ENCODE measurements around the gene FCF1.

The FCF1 gene, protein sequence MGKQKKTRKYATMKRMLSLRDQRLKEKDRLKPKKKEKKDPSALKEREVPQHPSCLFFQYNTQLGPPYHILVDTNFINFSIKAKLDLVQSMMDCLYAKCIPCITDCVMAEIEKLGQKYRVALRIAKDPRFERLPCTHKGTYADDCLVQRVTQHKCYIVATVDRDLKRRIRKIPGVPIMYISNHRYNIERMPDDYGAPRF

DNA sequence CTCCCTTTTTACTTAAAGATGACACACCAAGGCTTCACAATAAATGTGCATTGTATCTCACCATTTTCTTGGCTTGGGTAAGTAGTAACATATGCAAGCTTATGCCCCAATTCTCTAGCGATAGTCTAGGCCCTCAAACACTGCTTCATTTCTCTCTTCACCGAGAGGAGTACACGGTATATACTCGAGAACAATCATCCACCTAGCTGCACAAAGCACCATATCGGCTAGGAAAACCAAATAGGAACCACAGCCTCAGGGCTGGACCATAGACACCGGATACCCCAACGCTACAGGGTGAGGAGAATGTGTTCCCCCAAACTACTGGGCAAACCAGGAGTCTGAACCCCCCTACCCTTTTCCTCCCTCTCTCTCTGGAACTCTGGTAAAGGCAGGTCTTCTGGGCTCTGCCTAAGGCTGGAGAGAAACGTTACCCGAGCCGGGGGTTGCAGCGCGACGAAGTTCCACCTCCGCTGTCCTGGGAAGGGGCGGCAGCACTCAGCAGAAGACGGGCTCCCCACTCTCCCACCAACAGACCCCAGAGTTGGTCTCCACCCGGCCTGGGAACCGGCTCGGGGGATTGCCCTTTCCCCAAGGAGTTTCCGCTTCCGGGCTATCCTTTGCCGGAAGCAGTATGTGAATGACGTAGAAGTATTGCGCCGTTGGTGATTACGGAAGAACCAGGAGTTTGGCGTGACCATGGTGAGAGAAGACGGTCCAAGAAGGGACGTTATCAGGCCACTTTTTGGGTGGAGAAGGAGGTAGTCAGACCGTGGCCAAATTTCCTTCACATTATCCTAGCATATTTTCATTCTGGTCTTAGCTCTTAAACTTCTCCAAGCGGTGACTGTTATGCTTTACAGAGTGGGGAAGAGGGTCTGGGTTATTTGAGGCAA lies at the start of gene FCF1, which contains the start of gene AREL1:
Gene FCF1 (plus strand): TSS at position 646 of the 896 bp plus-strand sequence. CDS start 54 bp downstream, at position 700.
Gene AREL1 (minus strand): TSS at position 582 of the 896 bp plus-strand sequence. CDS start 27,465 bp downstream, outside the sequence.
- no peak for DNase-seq

DNA sequence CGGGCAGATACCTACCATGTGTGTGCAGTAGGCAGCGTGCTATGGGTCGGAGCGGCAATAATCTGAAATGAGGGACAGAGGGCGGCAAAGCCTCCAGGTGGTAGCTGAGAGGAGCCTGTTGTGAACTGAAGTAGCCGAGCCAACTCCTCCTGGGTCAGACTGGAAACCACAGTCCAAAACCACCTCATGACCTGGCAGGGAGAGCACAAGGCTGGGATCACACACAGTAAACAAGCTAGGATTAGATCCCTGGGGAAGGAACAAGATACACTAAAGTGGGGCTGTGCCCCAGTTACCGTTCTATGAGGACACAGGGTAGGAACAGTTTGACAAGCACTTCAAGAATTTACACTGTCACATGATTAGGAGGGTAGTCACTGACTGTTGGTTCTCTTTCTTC lies 49.1 kb upstream of the FCF1 start:
- DNase-seq, result no peak

DNA sequence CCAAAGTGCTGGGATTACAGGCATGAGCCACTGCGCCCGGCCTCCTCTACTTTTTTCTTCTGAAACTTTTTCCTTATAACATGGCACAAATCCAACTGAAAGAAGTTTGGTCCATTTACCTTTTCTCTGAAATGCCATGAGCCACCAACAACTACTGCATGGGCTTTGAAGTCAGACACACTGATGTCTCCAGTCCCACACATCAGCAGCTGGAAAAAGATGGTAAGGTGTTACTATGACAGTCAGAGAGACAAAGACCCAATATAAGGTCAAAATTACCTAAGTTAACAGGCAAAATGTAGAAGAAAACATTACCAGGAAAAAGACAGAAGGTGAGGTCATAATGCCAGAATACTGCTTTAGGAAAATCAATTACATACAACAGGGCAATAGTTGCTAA lies 48.2 kb upstream of the FCF1 start:
- DNase-seq, result no peak

DNA sequence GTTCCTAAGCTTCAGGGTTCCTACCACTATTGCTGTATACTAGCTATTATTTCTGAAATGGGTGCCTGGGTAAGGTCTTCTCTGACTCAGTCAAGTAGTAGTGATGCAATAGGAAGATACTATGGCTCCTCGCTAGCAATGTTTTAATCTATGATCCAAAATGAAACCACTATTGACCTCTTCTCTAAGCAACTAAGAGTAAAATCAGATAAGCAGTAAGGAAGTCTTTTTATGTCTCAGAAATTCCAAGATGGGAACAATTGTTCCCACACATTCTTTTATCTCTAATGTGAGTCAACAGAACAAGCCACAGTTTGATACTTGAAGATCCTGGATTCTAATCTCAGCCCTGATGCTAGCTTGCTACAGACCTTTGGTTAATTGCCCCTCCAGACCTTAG lies 45.2 kb upstream of the FCF1 start:
- no peak for DNase-seq

DNA sequence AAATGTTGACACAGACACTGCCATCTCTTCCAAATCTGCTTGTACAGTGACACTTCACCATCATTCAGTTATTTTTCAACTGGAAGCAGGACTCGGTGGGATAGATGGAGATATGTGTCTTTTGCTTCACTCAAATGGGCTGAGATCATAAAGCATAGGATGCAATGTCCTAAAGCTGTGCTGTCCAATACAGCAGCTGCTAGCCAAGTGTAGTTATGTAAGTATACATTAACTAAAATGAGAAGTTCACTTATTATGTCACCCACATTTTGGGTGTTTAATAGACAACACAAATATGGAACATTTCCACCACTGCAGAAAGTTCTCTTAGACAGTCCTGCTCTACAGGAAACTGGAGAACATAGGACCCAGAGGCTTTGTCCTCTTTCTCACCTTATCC lies 43.7 kb upstream of the FCF1 start:
- DNase-seq, result no peak

DNA sequence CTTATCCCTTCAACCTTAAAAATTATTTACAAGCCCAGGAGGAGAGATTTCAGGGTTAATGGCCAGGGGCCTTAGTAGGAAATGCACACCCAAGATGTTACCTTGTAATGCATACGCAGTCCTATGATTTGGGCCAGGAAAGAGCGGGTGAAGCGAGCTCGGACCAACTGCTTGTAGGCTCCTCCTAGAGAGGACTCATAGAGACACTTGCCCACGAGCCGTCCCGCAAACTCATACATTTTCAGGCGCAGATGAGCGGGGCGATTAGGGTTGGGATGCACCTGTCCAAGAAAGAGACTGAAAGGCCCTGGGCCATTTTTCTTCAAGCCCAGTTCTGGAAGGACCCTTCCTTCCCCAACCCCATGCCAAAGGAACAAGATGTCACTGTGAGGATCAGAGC lies 43.1 kb upstream of the FCF1 start:
- no peak for DNase-seq

DNA sequence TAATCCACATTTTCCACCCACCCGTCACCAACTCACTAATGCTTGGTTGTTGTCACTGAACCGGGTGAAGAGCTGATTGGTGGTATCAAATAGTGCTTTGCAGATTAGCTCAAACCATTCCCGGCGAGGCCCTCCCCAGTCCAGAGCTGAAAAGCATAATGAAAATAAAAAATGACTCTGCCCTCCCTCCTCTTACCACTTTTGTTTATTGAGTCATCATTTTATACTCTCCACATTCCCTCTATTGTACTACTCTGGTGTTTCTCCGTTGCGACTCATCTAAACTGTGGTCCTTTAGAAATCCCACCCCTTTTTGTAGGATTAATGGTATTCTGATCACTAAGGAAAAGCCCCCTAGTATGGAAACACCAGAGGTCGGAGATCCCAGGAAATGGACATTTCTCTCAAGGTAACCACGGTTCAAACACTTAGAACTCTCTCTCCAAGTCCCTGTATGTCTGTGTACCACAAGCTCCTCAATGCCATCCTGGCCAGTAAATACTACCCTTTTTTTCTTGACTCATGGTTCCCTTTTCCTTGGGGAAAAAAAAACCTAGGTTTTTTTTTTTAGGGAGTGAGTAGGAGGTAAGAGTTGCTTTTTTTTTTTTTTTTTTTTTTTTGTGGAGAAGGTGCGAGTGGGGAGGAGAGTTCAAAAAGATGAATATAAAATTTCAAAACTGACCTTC lies 42.1 kb upstream of the FCF1 start:
- DNase-seq, result no peak

DNA sequence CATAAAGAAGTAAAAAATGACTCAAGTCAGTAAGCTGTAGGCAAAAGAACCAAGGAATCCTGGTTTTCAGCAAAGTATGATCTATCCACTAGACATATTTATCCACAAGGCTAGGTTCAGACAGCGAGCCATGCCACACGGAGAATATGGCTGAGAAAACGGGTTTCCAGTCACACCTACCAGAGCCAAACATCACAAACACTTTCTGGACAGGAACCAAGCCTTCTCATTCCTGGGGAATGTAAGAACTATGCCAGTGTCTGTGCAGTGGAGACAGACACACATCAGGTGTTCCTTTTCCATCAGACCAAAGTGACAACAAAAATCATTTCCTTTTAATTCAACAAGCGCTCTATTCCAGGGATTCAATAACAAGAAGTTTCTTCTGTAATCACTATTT lies 41.2 kb upstream of the FCF1 start:
- no peak for DNase-seq

DNA sequence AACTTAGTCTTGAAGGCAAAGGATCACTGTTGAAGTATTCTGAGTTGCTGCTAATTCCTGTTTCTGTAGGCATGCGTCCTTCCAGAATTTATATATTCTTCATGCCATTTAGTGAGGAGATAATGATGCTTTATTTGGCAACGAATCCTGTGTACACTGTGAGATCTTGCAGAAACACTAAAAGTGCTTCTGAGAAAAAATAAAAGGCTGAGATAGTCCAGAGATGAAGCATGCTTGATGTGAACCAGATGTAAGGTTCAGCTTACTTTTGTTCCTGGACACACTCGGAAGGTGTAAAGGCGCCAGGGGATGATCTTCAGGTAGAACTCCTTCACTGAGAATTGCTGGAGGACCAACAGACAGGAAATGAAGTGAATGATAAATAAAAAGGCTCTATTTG lies 39.2 kb upstream of the FCF1 start:
- DNase-seq, result no peak

DNA sequence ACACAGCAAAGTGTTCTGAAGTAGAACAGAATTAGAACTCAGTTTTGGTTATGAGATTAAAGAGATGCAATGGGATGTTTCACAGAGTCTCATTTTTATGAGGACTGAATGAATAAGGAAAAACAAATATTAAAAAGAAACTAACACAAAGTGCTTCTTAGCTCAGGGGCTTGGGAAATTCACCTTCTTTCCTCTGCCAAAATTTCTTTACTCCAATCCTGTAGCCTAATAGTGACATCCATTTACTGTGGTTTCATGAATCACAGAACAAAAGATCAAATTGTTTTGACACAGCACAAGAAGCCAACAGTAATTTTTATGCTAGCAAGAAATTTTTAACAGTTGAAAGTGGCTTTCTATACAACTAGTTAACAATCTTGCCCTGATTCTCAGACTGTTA lies 37.7 kb upstream of the FCF1 start:
- no peak for DNase-seq

DNA sequence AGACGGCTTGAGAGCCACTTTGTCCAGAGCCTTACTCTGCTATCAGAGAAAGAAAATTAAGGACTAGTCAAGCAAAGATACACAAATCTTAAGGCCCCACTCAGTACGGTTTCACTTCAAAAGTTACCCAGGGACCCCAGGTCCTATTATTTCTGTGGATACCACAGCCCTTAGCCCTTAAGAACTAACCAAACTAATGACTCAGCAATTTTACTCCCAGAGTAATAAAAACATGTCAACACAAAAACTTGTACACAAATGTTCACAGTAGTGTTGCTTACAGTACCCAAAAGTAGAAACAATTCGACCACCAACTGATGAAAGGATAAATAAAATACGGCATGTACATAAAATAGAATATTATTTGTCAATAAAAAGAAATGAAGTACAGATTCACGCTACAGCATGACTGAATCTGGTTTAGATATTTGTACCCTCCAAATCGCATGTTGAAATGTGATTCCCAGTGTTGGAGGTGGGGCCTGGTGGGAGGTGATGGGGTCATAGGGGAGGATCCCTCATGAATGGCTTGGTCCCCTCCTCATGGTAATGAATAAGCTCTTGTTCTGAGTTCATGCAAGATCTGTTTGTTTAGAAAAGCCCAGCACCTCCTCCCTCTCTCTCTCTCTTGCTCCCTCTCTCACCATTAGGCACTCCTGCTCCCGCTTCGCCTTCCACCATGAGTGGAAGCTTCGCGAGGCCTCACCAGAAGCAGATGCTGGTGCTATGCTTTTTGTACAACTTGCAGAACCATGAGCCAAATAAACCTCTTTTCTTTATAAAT lies 30.6 kb upstream of the FCF1 start:
- no peak for DNase-seq

DNA sequence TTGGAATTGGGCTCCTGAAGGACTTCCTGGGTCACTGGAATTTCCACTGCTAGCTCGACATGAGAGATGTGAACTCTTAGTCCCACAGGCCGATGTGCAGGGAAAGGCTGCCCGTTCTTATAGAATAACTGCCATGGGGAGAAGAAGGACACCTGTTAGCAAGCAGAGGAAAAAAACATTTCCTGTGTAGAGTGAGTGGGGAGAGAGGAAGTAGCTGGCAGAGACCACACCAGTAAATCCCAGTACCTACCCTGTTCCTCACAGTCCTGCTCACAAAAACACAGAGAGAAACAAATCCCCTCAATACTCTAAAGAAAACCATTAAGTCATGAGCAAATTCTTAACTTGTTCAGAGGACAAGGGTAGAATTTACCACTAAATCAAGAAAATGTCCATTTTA lies 29.5 kb upstream of the FCF1 start:
- DNase-seq, result no peak

DNA sequence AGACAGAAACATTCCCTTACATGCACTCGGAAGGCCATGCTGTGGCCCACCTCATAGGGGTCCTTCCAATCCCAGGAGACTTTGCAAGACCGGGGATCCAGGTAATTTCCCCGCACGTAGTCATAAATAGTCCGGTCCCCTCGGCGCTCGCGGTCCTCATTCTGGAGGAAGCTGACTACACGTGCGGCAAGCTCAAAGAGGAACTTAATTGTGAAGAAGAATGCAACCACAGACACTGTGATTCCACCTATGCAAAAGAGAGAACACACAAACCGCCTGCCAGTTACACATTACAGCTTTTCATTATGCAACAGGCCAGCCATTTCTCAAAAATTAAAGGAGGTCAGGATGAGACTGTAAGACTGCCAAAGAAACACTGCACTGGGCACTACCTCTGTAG lies 28.5 kb upstream of the FCF1 start:
- no peak for DNase-seq

DNA sequence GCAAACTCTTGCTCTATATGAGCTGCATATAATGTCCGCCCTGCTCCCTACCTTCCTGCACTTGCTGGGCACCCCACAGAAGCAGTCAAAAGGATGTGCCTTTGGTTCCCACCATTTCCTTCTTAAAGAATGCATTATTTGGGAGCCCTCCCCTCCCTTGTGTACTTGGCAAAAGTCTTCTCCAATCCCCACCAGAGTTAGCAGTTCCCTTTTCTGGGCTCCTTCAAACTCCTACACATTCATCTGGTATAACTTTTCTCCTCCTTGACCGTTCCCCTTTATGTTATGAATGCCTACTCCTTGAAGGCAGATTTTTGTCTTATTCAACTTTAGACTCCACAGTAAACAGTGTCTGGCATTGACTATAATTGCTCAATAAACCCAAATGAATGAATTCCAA lies 27.9 kb upstream of the FCF1 start:
- DNase-seq, result no peak

DNA sequence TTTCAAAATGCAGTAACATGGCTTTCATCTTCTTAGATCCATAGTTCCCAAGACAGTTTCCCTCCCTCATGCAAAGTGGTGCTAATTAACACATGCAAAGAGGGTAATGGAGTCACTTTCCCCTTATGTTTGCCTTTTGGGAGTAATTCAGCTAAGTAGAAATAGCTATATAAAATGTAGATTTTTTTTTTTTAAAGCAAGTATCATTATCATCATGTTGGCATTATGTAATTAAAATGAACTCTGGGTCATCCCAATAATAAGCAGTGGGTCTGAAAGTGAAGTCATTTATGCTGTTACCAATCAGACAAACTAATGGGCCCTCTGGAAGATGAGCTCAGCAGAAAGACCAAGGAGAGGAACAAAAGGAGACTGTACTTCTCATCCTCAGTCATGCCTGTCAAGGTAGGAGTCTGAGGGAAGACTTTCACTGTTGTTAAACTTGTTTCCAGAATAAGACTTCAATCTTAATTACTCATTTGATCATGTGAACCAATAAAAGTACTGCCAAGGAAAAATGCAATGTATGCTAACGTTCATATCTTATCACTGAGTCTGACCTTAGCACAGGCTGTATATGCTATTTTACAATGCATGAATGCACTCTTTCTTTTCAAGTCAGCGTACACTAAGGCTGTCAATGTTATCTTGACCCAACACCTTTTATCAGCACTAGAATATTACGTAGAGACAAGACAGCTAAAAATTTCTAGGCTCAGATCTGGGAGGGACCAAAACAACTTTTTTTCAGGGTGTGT lies 26.8 kb upstream of the FCF1 start:
- DNase-seq, result no peak

DNA sequence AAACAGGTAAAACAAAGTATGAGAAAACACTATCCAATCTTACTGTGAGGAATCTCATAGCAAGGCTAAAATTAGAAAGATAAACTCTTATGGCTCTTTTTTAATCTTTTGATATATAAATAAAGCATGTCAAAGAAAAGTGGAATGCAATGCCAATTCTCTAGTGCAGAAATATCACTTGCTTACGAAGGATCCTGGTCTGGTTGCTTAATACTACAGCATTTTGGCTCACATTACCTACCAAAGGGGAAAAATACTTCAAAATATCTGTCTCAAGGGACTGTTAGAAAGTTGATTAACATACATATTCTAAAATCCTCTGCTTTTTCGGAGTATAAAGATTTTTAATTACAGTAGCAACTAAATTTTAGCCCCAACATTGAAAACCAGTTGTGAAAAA lies 21.5 kb upstream of the FCF1 start:
- DNase-seq, result no peak

DNA sequence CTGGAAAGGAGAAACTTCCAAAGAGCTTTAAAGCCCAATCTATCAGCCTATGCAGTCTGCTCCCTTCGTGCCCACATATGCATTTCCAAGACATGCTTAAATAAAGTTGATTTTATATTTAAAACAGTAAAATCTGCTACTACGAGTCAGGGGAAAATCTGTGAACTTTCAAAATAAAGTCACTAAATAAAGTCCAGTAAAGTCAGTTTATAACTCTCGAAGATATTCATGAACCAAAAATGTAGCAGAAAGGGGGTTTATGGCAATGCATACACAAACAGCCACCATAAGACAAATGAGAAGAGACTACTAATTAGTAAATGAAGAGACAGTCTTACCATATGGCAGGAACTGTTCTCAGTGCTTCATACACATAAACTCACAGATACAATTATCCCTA lies 19.8 kb upstream of the FCF1 start:
- DNase-seq, result no peak

DNA sequence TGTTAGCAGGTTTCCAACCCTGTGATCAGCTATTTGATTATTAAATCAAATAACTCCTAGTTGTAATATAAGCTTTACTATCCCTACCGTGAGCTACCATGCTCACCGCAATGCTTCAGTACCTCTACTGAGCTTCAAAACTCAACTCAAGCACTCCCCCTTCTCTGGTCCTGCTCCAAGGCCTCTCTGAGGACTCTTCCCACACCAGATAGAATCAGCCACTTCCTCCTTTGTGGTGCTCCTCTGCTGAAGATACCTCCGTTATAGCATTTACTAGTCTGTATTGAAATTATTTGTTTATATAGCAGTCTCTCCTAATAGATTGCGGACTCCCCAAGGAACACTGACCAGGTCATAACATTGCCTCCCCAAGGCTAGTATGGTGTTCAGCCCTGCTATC lies 17.5 kb upstream of the FCF1 start:
- no peak for DNase-seq

DNA sequence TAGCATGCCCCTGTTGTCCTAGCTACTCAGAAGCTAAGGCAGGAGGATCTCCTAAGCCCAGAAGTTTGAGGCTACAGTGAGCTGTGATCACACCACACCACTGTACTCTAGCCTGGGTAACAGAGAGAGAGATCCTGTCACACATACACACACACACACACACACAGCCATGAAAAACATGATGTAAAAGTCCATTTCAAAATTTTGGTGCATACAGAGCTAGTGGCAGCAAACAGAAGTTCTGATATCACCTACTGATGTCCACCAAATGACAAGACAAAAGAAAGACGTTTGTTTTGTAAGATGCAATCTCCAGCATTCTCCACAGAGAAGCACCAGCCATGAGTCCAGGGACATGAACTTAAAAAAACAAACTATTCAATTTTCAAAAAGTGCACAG lies 15.9 kb upstream of the FCF1 start:
- no peak for DNase-seq

DNA sequence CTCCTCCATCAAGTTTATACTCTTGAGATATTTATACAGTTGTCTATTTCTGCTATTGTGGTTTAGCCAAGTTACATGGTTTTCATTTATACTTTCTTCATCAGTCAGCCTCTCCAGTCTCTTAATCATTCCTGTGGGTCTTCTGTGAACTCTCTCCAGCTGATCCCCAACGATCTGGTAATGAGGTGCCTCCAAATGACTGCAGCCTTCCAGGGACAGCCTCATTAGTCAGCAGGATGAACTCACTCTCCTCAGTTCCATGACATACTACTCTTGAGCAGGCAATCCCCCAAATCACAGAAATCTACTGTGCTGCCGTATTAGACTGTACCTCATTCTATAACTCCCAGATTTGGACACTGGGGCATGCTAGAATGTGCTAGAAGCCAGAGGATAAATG lies 15.4 kb upstream of the FCF1 start:
- no peak for DNase-seq

DNA sequence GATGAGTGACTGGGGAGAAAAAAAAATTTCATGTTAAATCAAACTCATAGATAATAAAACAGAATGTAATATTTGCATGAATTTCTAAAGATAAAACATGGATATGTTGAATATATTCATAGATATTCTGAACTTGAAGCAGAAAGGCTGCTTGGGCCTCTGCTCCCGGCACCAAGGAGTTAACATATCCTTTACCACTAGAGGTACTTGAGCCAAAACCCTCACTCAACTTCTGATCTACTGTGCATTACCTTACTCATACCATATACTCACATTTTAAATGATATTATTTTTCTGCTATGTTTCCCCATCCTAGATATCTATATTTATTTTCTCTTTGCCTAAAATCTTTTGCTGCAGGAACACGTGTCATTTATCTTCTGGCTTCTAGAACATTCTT lies 15.0 kb upstream of the FCF1 start:
- DNase-seq, result no peak

DNA sequence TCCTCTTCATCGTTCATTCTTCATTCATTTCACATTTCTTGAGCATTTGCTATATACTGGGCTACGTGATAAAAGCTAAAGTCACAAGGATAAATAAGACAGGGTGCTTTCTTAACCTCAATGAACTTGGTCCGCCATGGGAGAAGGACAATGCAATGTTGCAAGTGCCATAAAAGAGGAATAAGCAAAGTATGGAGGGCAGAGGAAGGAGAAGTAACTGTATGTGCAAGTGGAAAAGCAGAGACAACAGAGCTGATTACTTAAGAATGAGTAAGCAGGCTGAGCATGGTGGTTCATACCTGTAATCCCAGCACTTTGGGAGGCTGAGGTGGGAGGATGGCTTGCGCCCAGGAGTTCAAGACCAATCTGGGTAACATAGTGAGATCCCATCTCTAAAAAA lies 14.5 kb upstream of the FCF1 start:
- DNase-seq, result no peak

Measured in SHP77 treated with DMSO at 0.1 percent for 48 hours (cell line).